Vagina (tissue), 2 donors: ENCODE measurements around the gene PDE12.

Source experiments
- POLR2AphosphoS5 ChIP-seq, 2 donors: sonication (generic); formaldehyde crosslinking; IDR thresholded peaks; one replicate each; pipeline ENCODE4 v1.9.0; 2017; ENCODE audit warnings: antibody characterized with exemption in 2 of 2, mild to moderate bottlenecking in 2 of 2, low read depth in 1 of 2; ENCODE audit not compliant: insufficient read depth in 1 of 2
- TF ChIP-seq, protein P1 (sequence below), 3 experiments: fragments of 450-650 bp in 2 of 3; fragments of 200-600 bp in 1 of 3; sonication (generic) in 1 of 3; IDR thresholded peaks; one replicate each; pipeline ENCODE4 v1.5.1; 2017 to 2019; ENCODE audit warnings: antibody characterized with exemption in 3 of 3, mild to moderate bottlenecking in 2 of 3, moderate library complexity in 2 of 3

DNA sequence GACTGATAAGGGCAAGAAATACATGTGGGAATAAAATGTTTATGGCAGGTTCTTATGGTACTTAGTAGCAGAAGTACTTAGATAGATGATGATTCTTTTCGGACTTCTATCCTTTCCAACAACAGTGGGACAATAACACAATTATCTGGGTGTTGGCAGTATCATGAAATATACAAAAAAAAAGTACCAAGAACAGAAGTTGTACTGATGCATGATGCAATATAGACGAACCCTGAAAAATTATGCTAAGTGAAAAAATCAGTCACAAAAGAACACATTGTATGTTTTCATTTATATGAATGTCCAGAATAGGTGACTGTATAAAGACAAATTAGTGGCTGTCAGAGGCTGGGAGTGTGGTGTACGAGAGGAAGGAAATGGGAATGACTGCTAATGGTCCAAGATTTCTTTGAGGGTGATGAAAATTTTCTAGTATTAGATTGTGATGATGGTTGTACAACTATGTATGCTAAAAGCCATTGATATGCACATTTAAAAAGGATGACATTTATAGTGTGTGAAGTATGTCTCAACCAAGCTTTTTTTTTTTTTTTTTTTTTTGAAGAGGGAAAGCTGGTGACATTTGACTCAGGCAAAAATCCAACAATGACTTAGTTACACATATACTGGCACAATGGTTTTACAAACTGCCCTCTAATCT, 20.0 kb downstream of the PDE12 start:
- TF ChIP-seq, protein P1, sequence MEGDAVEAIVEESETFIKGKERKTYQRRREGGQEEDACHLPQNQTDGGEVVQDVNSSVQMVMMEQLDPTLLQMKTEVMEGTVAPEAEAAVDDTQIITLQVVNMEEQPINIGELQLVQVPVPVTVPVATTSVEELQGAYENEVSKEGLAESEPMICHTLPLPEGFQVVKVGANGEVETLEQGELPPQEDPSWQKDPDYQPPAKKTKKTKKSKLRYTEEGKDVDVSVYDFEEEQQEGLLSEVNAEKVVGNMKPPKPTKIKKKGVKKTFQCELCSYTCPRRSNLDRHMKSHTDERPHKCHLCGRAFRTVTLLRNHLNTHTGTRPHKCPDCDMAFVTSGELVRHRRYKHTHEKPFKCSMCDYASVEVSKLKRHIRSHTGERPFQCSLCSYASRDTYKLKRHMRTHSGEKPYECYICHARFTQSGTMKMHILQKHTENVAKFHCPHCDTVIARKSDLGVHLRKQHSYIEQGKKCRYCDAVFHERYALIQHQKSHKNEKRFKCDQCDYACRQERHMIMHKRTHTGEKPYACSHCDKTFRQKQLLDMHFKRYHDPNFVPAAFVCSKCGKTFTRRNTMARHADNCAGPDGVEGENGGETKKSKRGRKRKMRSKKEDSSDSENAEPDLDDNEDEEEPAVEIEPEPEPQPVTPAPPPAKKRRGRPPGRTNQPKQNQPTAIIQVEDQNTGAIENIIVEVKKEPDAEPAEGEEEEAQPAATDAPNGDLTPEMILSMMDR (IDR thresholded peaks at IDR 0.05) = no peak
- TF ChIP-seq POLR2AphosphoS5 (IDR thresholded peaks at IDR 0.05; ENCODE audit: insufficient read depth in 1 of 2, low read depth in 1 of 2) = no peak
